Stimulated activated CD4-positive, alpha-beta T cell treated with anti-CD3 and anti-CD28 coated beads, Interleukin-2, amount 100 ng/mL, for 48 hours (primary cell): ENCODE data around the gene GLRX3.

ENCODE experiments used
- DNase-seq, 2 donors: peaks; one replicate each; pipeline ENCODE4 v3.0.0-alpha.2; 2020

Gene GLRX3

GRCh38 chr10:130213286-130214080 is 77.3 kb downstream of the GLRX3 start:
- DNase-seq, result no peak

DNA sequence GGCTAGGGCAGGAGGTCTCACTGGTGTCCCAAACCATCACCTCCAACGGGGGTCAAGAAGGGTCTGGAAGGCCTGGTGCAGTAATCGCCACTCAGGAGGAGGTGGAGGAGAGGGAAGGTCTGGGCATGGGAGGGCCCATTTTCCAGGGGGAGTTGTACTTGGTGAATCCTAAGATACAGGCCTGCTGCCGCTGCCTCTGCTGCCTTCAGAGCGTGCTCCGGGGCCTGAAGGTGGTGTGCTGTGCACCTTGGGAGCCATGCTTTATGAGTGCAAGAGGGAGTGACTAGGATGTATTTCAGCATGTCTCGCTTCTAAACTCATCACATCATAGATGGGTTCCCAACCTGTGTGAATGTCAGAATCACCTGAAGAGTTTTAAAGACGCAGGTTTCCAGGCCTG is 78.2 kb downstream of the GLRX3 start:
- DNase-seq, result no peak

- no peak for DNase-seq
Measured at GRCh38 chr10:130215151-130215930, 79.2 kb downstream of the GLRX3 start.

- DNase-seq, result no peak
Measured at GRCh38 chr10:130215931-130216231, 79.7 kb downstream of the GLRX3 start.

GRCh38 chr10:130218181-130218641 is 82.0 kb downstream of the GLRX3 start:
- DNase-seq, result no peak

DNA sequence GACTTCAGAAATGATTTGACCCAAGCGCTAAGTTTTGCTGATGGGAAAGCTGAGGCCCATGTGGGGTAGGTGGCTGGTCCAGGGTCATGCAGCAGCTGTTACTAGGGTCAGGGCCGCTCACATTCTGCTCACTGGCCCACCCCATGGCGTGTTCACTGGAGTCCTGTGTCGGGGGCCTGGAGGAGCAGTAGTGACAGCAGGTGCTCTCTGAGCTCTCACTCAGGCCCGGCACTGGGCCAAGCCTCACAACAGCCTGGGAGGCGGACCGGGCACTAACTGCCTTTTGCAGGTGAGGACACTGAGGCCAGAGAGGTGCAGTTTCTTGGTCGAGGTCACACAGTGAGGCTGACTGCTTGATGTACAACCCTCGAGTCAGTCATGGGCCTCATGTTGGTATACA is 82.7 kb downstream of the GLRX3 start:
- DNase-seq, result no peak

DNA sequence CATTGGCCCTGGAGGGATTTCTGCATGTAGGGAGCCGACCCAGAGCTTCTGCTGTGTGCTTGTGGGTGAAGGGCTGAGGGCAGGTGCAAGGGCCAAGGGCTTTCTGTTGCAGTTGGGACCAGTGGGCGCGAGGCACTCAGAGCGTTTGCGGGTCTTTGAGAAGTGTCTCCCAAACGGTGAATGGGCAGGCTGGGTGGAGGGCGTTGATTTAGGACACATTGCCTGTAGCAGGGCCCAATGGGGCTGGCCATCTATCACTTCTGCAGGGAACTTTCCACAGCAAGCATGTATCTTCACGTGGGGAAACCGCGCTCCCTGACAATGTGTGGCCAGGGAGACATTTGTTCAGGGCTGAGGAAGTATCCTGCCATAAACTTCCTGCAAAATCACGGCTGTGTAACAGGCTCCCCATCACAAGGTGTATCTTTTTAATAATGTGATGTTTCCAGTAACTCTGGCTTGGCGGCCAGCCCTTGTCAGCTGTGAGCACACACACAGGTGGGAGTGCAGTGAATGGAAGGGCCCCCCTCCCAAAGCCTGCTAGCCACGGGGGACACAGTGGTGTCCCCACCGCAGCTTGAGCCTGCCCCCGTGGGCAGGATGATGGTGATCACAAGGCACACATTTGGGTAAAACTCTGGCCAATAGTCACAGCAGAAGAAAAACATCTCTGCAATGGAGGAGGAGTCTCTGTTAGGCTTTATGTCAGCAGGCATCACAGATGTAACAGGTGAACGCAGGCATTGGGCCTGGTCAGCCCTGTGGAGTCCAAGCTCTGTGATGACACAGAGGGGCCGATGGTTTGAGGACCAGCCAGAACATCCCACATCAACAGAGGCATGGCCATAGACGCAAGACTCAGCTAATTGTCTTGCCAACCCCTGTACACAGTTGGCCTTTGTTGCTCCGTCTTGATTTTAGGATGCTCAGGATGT is 84.3 kb downstream of the GLRX3 start:
- DNase-seq, result no peak

DNA sequence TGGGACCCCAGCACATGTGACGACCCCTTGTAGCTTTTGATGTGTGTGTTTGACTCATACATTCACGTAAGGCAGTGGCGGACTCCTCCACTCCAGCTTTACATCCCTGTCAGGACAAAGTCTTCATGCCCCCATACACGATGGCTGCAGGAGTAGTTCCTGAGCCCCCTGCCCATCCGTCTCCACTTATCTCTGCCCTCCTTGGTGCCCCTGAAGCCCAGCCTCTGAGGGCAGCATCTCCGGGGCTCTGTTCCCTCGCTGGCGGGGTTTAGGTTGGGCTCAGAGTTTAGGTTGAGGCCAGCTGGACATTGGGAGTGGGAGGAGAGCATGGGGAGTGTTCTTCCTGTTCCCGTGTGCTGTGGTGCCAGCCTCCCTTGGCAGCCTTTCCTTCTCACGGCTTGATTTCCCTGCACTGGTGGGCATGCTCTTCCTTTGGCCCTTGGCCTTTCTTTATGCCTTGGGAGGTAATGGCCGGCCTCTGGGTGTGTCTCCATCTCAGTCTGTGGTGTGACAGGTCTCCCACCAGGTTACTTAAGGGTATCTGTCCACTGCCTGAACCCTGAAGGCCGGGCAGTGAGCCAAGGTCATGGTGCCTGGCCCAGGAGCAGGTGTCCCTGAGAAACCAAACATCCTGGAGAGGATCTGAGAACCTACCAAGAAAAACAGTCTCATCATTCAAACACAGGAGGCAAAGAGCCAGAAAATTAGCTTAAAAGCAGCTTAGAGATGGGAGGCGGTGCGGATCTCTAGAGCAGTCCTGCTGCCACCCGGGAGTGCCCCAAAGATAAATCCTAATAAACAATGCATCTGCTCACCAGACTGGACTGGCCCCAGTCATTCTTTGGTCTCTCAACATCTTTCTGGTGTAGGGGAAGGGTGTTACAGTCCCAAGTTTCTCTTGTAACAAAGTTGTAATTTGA is 85.5 kb downstream of the GLRX3 start:
- no peak for DNase-seq

DNA sequence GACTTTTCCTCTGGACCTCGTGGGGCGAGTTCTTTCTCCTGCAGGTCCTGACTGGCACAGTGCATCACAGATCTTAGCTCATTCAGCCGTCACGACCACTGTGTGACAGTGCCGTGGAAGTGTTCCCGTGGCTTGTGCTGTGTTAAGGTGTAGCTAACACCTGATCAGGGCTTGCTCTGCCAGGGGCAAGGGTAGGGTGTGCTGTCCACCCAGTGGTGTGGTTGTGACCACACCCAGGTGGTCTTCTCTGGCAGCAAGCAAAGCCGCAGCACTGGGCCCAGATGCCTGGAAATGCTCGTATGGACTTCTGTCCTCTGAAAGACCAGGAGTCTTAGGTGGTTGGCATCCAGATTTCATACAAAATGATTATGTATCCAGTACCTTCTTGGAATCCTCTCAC is 86.2 kb downstream of the GLRX3 start:
- DNase-seq, result no peak

DNA sequence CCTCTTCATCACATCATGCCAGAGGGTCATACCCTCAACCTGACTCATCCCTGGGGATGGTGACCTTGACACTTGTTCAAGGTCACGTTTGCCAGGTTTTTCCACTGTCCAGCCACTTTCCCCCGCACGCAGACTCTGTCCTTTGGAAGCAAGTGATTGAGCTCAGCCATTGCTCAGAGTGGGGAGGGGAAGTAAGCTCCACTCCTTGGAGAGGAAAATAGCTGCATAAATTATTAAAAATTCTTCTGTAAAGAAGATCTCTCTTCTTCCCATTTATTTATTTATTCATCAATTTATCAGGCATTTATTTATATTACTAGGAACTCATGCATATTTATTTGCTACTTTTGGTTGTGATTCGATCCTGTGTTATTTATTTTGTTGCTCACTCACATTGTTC is 88.0 kb downstream of the GLRX3 start:
- no peak for DNase-seq

DNA sequence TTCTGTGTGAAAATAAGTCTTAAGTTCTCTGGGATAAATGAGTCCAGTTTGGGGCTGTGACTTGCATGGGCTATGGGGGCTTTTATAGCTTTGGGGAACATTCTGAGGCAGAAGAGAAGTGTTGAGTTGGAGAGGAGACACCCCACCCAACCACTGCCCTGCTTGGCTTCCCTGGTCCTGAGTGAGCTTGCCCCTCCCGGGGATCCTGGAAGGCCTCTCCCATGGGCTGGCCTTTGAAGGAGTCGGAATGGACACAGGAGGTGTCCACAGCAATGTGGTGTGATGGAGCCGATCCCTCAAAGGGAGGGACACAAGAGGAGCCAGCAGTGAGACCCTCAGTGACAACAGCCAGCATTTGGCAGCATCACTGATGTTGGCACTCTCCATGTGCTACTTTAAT is 89.8 kb downstream of the GLRX3 start:
- no peak for DNase-seq

GRCh38 chr10:130227883-130228282 is 91.7 kb downstream of the GLRX3 start:
- no peak for DNase-seq
